HG02973 (cell line): ENCODE measurements around the gene PATE4.

Experiments used
- ATAC-seq: cut with Tn5 transposase; IDR thresholded peaks from one replicate; pipeline ENCODE4 v1.9.1; 2021; ENCODE audit warnings: moderate library complexity; ENCODE audit not compliant: unreplicated experiment

The PATE4 gene

GRCh38 chr11:125887373-125888324, 54.5 kb downstream of the PATE4 start, which contains the start of gene HYLS1:
Gene HYLS1, plus strand, starts transcription at chr11:125887668. Its CDS starts 11,701 bp downstream, at chr11:125899369.
- ATAC-seq = peak; percentile 88
